IPS-18a (cell line): ENCODE measurements around the gene SKAP1.
A peak's percentile ranks its signal among the peaks of the same experiment; 100 is the strongest.
"Not testable (repeated sequence)": the region's sequence is repeated elsewhere in the genome, so short reads cannot be mapped to it uniquely, and the experiment has no call there.

Experiments
- H3K27ac ChIP-seq: one replicate; pipeline ENCODE4 v1.5.1; 2013; ENCODE audit warnings: low read length
- H3K27me3 ChIP-seq: one replicate; pipeline ENCODE4 v1.6.1; 2013; ENCODE audit warnings: mild to moderate bottlenecking, low read length; ENCODE audit not compliant: control insufficient read depth, insufficient read depth
- H3K36me3 ChIP-seq: one replicate; pipeline ENCODE4 v1.6.1; 2013; ENCODE audit warnings: low read depth, low read length; ENCODE audit not compliant: control insufficient read depth
- H3K4me1 ChIP-seq: one replicate; pipeline ENCODE4 v1.6.1; 2013; ENCODE audit warnings: low read depth, low read length; ENCODE audit not compliant: control insufficient read depth
- H3K4me3 ChIP-seq: one replicate; pipeline ENCODE4 v1.5.1; 2013; ENCODE audit warnings: low read length
- H3K9ac ChIP-seq: one replicate; pipeline ENCODE4 v1.6.1; 2013; ENCODE audit warnings: mild to moderate bottlenecking, low read length, moderate library complexity
- H3K9me3 ChIP-seq: one replicate; pipeline ENCODE4 v1.6.1; 2013; ENCODE audit warnings: low read depth, low read length; ENCODE audit not compliant: control insufficient read depth

The SKAP1 gene

DNA sequence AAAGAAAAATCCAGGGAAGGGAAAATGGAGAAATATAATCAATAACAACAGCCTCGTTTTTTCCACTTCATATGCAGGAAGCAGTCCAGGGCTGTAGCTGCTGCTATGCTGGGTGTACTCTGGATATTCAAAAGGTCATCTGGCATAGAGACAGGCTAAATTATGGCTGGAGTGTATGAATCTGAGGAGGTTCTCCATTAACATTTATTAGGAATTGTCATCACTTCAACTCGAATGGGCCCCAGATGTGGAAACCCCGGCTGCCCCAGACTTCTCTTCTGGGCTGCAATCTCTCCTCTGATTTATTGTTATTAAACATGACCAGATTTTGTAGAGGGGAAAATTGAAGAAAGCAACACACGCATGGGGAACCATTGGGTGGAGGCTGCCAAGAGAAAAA is 33.5 kb upstream of the SKAP1 start:
- Histone ChIP-seq H3K27ac (no peak overlapping the region), H3K4me3 (no peak overlapping the region), H3K9me3 (no peaks in the 10 kb centered on the region), H3K36me3 (no peaks in the 10 kb centered on the region), H3K9ac (no peak overlapping the region), H3K4me1 (peaks cover 4% of the 10 kb centered on the region), H3K27me3 (peaks cover 25% of the 10 kb centered on the region)

DNA sequence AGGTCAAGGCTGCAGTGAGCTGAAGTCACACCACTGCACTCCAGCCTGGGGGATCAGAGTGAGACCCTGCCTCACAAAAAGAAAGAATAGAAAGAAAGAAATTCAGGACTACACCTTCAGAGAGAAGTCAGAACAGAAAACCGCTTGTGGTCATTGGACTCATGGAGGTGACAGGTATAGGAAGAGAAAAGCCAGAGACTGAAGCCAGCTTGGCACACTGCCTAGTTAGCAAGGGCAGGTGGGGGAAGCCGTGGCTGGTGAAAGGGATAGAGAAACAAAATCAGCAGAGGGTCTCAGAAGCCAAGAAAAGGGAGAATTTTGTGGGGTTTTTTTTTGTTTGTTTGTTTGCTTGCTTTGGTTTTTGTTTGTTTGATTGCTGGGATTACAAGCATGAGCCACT is 32.9 kb upstream of the SKAP1 start:
- peaks cover 25% of the 10 kb centered on the region for H3K27me3 ChIP-seq
- H3K9ac ChIP-seq: no peak overlapping the region
- H3K36me3 ChIP-seq: no peaks in the 10 kb centered on the region
- no peaks in the 10 kb centered on the region for H3K9me3 ChIP-seq
- no peak overlapping the region for H3K27ac ChIP-seq
- H3K4me3 ChIP-seq: no peak overlapping the region
- peaks cover 4% of the 10 kb centered on the region for H3K4me1 ChIP-seq

DNA sequence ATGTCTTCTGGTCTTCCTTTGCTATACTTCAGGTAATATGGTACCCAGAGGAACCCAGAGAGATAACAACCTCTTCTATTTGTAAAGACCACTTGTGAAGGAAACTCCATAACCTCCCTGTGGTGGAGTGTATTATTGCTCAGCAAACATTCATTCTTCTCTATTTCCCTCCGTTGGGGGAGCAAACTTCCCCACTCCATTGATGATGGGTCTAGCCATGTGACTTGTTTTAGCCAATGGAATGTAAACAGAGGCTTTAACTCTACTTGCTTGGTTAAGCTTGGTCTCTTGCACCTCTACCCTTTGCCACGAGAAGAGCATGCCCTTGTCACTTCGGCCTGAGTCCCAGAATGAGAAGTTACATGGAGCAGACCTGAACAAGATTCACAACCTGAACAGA is 30.0 kb upstream of the SKAP1 start:
- Histone ChIP-seq H3K27ac (no peak overlapping the region), H3K27me3 (peaks cover 47% of the 10 kb centered on the region), H3K4me3 (no peak overlapping the region)

DNA sequence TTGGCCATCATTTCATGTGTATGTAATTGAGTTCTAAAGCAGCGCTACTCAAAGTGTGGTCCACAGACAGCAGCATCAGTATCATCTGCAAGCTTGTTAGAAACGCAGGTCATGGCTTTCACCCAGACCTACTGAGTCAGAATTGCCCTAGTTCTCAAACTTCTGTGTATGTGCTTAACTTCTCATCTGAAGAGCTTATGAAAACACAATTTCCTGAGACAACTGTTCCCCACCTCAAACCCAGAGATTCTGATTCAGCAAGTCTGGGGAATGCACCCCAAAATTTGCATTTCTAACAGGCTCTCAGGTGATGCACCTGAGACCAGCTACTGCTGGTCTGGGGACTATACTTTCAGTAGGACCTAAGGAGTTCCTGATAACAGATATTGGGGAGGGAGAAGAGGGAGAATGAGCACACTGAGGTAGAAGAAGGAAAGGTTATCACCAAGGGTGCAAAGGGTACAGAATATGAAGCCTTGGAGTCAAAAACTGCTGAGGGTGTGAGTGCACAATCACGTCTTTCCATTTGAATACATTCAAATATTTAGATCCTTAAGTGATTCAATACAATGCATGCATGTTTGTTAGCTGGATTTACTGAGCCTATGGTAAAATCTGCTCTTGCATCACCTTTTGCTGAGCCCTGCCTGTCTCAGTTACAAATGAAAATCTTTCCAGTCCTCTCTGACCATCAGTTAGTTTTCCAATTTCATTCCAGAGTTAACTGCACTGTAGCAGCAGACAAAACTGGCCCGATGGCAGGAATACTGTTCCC is 29.2 kb upstream of the SKAP1 start:
- H3K9ac ChIP-seq: no peak overlapping the region
- H3K36me3 ChIP-seq: no peaks in the 10 kb centered on the region
- peaks cover 12% of the 10 kb centered on the region for H3K4me1 ChIP-seq
- H3K4me3 ChIP-seq: no peak overlapping the region
- H3K9me3 ChIP-seq: no peaks in the 10 kb centered on the region
- H3K27me3 ChIP-seq: peaks cover 43% of the 10 kb centered on the region
- H3K27ac ChIP-seq: no peak overlapping the region

More for the DNA sequence above, 30.0 kb upstream of the SKAP1 start:
- no peaks in the 10 kb centered on the region for H3K9me3 ChIP-seq
- H3K4me1 ChIP-seq: peaks cover 12% of the 10 kb centered on the region
- H3K36me3 ChIP-seq: no peaks in the 10 kb centered on the region
- H3K9ac ChIP-seq: no peak overlapping the region

DNA sequence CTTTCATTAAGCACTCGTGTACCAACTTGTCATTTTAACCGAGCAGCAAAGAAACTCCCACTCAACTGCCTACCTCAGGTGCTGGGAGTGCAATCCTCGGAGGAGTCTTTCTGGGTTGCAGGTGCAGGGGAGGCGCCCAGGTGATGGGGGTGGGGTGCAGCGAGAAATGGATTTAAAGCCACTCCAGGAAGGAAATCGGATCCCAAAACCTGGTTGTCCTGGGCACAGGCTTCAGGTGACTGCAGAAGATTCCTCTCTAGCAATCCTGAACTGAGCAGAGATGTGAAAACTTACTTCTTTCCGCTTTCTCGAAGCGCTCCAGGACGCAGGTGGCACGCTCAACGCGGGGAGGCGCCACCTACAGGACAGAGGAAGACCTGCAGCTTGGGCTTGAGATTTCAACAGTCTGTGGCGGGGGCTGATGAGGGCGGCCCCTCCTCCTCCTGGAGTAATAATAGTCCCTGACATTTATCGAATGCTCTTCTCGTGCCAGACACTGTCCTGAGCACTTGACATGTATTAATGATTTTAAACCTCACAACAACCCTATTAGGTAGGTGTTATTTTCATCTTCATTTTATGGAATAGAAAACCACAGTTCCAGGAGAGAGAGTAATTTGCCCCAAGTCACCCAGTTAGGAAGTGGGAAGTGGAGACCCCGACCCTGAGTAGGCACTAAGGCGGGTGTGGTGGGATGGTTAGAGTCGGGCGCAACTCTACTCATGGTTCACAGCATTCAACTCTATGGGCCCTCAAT is 27.2 kb upstream of the SKAP1 start:
- peak overlapping the region; percentile 48 for H3K4me3 ChIP-seq
- H3K4me1 ChIP-seq: peaks cover 12% of the 10 kb centered on the region
- no peak overlapping the region for H3K27ac ChIP-seq
- H3K36me3 ChIP-seq: no peaks in the 10 kb centered on the region
- no peak overlapping the region for H3K9ac ChIP-seq
- no peaks in the 10 kb centered on the region for H3K9me3 ChIP-seq
- H3K27me3 ChIP-seq: peaks cover 39% of the 10 kb centered on the region

DNA sequence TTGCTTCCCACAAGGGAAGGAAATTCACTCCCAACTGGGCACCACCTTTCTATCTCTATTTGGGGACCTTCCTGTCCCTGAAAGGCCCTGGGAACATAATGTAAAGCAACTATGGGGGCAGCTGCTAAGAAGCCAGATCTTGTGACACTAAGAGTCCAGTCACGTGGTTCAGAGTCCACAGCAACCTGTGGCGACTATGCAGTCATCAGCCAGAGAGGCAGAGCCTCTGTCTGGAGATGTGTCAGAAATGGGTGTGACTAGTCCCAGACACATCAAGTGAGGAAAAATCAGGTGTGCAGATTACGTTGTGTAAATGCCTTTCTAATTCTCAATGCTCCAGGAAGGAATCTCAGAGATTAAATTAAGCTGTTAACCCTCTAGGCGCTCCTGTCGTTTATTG is 26.6 kb upstream of the SKAP1 start:
- H3K4me3 ChIP-seq: peak overlapping the region; percentile 48
- no peaks in the 10 kb centered on the region for H3K9me3 ChIP-seq
- no peak overlapping the region for H3K9ac ChIP-seq
- H3K36me3 ChIP-seq: no peaks in the 10 kb centered on the region
- peaks cover 12% of the 10 kb centered on the region for H3K4me1 ChIP-seq
- H3K27ac ChIP-seq: no peak overlapping the region
- peaks cover 39% of the 10 kb centered on the region for H3K27me3 ChIP-seq

DNA sequence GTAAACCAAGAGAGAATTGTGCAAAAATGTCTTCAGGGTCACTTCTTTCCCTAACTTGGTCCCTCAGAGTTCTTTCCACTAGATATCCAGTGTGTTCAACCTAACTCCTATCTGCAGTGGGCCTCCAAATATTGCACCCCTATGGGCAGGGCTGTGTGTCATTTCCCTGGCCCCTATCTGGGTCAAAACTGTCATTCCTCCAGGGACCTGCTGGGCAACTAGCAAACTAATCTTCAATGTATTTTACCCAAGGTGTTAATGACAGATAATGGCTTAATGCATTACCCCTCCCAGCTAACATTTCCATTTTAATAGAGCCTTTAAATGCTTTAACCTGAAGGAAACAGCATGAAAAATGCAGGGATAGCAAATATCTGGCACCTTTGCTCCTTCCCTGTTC is 25.8 kb upstream of the SKAP1 start:
- Histone ChIP-seq H3K27me3 (peaks cover 39% of the 10 kb centered on the region), H3K4me3 (no peak overlapping the region), H3K4me1 (peaks cover 12% of the 10 kb centered on the region), H3K36me3 (no peaks in the 10 kb centered on the region), H3K9me3 (no peaks in the 10 kb centered on the region), H3K27ac (no peak overlapping the region), H3K9ac (no peak overlapping the region)

DNA sequence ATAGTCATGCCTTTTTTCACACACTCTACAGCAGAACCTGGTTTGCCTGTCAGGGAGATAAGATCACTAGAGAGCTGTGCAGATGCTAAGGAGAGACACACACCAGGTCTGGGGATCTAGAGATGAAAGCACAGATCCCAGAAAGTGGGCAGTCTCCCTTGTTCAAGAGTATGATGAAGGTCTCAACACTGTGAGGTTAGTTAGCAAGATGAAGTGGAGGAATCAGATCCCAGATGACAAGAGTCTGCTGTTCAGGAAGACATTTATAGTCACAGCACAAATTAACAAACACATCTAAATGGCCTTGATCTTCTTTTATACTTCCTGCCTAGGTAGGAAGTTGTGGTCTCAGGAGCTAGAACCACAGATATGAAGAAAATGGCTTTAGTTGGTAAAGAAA is 23.4 kb upstream of the SKAP1 start:
- no peak overlapping the region for H3K27ac ChIP-seq
- no peak overlapping the region for H3K4me3 ChIP-seq
- H3K9ac ChIP-seq: no peak overlapping the region

DNA sequence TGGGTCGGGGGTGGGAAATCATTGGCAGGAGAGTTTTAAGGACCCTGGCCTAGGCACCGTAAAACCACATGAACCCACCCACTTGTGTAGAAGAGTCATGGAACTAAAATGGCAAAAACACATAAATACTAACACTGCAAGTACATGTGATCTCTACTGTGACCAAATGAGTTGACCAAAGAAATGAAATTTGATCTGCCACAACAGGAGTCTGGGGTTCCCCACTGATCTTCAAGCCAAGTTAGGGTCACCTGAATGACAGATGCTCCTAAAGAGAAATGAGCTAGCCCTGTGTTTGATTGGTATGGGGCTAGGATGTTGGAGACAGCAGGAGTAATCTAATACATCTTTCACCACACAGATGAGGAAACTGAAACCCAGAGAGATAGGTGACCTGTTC is 21.5 kb upstream of the SKAP1 start:
- no peaks in the 10 kb centered on the region for H3K36me3 ChIP-seq
- H3K27ac ChIP-seq: no peak overlapping the region
- H3K27me3 ChIP-seq: peaks cover 18% of the 10 kb centered on the region
- H3K9ac ChIP-seq: no peak overlapping the region
- H3K9me3 ChIP-seq: no peaks in the 10 kb centered on the region
- no peak overlapping the region for H3K4me3 ChIP-seq
- peaks cover 2% of the 10 kb centered on the region for H3K4me1 ChIP-seq

More for the DNA sequence above, 23.4 kb upstream of the SKAP1 start:
- peaks cover 26% of the 10 kb centered on the region for H3K27me3 ChIP-seq
- H3K4me1 ChIP-seq: peaks cover 8% of the 10 kb centered on the region
- H3K9me3 ChIP-seq: no peaks in the 10 kb centered on the region
- H3K36me3 ChIP-seq: no peaks in the 10 kb centered on the region

DNA sequence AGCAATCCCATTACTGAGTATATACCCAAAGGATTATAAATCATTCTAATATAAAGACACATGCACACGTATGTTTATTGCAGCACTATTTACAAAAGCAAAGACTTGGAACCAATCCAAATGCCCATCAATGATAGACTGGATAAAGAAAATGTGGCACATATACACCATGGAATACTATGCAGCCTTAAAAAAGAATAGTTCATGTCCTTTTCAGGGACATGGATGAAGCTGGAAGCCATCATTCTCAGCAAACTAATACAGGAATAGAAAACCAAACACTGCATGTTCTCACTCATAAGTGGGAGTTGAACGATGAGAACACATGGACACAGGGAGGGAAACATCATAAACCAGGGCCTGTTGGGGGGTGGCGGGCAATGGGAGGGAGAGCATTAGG is 19.3 kb upstream of the SKAP1 start:
- H3K27me3 ChIP-seq, H3K36me3 ChIP-seq: not testable (repeated sequence)

DNA sequence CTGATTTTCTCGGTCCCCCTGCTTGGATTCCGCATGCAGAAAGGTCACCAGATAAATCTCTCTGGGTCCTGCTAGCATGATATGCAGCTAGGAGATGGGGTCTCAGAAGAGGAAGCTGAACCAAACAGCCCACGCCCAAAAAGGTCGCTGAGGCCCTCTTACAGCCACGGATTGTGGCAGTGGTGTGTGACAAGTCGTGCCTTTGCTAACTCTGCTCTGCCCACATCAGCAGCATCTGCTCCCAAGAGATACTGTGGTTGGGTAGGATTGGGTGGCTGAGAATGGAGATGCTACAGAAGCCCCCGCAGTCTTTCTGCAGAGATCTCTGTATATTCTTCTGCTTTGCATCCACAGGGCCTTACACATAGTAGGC is 15.2 kb upstream of the SKAP1 start:
- Histone ChIP-seq H3K9me3 (no peaks in the 10 kb centered on the region), H3K9ac (no peak overlapping the region), H3K36me3 (no peaks in the 10 kb centered on the region), H3K4me1 (no peaks in the 10 kb centered on the region), H3K27ac (no peak overlapping the region), H3K4me3 (no peak overlapping the region), H3K27me3 (no peaks in the 10 kb centered on the region)

More for the DNA sequence above, 19.3 kb upstream of the SKAP1 start:
- not testable (repeated sequence) for H3K9ac ChIP-seq, H3K9me3 ChIP-seq, H3K27ac ChIP-seq, H3K4me1 ChIP-seq, H3K4me3 ChIP-seq
